NOMO-1 (cell line): Measurements from ENCODE around the gene GLT6D1.

Source experiments
- DNase-seq, 2 experiments: peaks; one replicate each; lab custom pipeline; 2025; ENCODE audit not compliant: unreplicated experiment in 2 of 2; lab: John Stamatoyannopoulos, UW

GLT6D1 gene

DNA sequence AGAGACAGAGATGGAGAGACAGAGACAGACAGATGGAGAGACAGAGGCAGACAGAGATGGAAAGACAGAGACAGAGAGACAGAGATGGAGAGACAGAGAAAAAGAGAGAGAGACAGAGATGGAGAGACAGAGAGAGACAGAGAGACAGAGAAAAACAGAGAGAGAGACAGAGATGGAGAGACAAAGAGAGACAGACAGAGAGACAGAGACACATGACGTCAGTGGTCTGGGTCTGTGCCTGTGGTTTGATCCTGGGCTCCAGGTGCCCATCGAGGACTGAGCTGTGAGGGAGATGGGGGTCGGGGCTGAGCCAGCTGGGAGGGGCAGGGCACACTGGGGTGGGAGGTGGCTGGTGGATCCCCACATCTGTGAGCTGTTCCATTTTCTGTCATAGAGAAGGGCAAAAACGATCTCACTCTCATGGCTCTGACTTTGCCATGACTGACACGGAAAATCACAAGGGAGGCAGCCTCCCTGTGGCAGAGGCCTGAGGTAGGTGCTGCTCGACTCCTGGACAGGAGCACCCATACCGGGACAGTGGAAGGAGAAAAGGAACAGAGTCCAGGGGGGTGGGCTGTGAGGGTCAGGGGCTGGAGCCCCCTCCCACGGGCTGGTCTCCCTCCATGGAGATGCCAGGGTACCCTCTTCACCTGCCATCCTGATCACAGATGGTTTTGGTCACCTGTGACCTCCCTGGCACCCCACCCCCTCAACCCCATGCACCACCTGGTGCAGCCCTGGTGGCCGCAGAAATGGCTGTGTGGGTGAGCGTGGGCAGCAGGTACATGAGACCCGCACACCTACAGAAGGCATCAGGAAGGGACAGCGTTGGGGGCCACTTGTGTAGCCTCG is 28.8 kb downstream of the GLT6D1 start:
- no peak for DNase-seq

DNA sequence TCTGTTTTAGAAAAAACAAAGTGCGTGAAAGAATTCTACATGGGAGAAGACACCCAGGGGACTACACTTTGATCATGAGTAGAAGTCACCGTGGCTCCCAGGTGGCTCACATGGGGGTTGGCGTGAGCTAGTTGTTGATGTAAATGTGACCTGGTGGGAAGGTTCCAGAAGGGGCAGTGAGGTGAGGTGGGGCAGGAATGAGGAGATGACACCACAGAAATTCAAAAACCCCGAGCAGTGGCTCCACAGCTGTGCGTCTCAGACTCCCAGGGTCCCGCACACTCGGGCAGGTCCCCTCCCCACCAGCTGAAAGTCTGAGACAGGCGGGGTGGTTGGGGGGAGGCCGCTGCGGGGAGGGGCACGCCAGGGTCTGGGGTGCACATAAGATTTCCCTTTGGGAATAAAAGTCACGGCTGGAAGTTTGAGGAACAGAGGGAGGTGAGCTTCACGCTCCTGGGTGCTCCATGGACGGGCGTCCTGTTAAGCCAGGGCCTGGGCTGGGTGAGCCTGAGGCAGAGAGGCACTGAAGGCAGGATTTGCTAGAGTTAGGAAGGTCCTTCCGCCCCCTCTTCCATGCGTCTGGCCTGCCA is 29.9 kb downstream of the GLT6D1 start:
- no peak for DNase-seq

DNA sequence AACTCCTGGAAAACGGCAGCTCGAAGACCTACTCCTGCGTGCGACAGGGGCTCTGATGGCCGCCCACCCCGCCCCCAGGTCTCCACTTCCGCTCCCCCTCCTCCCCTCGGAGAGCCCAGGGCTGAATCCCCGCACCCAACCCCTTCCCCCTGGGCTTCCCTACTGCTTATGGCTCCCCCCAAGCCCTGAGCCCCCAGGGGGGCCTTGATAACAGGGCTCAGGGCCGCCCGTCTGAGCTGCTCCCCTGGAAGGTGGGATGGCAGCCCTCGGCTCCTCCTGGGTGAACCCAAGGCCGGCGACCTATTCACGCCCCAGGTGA is 30.4 kb downstream of the GLT6D1 start:
- DNase-seq = no peak

DNA sequence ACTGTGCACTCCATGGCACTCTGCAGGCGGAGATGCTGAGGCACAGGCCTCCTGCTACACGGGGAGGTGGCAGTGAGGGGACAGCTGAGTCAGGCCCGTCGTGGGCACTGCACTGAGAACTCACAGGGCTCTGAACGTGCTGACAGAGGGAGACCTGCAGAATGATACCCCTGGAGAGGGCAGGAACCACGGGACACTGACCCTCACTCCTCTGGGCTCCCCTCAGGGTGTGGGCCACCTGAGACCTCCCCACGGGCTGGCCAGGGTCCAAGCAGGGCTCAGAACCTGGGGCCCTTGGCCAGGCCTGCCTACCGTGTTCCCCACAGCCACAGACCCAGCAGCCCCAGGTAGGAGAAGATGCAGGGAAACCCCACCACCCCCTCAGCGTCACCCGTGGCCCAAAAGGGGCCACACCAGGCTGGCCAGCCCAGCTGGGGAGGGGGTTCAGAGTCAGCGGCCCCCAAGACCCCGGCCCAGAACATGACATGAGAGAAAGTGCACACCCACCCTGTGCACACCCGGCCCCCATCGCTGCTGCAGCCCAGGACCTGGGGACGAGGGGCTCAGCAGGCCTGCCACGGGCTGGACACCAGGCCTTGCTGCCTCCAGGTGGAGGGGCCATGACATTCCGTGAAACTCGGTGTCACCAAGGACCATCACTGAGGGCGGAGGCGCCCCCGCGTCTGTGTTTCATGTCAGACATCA is 30.9 kb downstream of the GLT6D1 start:
- DNase-seq = no peak

DNA sequence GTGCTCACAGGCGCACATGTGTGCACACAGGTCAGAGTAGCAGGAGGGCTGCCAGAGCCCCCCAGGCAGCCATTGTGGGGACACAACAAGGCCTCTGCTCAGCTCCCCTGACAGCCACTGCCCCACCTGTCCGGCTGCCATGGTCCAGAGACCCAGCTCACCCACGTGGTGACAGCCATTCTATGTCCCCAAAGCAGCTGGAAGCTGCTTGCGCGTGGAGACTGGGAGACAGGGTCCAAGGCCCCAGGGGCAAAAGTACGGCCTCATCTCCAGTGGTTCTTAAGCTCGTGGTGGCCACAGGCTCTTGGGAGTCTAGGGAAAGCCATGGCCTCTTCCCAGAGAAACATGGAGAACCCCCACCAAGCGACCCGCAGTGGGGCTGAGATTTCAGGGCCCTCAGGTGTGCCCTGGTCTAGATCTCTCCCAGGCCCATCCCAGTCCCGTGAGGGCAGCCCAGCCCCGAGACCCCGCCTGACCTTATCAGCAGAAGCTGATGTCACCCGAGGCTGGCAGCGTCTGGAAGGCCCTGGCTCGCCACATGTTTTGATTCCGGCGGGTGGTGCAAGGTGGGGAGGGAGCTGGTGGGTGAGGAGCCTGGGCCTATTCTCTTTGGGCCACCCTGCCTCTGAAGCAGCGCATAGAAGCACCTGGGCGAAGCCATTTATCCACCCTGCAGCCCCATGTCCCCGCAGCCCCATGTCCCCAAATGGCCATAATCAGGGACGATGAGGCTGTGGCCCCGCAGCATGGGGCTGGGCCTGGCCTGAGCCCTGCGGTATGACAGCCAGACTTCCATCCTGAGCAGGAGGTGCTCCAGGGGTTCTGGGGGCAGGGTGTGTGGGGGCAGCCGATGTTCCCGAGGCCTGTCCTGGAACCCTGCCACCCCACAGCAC is 31.7 kb downstream of the GLT6D1 start:
- DNase-seq = no peak

DNA sequence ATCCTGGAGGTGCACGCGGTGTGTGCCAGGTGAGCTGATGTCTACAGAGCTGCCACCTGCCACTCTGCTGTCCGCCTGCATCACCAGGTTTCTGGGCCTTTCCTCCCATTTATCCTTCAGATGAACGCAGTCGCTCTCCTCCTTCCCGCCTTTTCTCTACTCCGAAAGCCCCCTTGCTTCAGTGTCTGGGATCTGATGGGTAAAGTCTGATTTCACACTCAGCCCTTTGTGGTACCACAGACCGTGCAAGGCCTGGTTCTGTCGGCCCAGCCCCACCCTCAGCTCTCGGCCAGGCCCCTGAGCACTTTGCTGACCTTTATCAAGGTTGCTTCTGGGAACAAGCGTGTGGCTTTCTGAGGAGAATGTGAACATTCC is 32.5 kb downstream of the GLT6D1 start:
- no peak for DNase-seq

DNA sequence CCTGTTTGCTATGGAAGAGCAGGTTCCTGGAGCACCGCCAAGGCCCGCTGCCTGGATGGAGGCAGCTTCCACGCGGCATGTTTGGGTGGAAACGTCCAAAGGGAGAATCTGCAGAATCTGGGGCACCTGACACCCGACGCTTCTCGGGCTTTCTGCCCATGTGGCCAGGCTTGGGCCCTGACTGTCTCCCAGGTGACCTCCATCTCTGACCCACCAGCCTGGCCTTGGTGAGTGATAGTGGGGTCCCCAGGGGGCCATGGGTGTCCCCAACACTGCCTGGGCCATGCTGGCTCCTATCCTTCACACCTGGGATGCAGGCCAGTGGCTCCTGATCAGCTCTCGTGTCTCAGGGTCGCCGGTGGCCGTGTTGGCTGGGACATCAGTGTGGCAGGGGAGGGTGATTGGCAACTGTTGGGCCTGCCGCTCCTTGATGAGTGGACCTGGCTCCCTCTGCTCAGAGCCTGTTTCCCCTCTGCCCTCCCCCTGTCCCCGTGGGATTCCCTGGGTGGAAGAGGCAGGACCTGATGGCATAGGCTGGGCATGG is 34.0 kb downstream of the GLT6D1 start:
- DNase-seq = no peak

DNA sequence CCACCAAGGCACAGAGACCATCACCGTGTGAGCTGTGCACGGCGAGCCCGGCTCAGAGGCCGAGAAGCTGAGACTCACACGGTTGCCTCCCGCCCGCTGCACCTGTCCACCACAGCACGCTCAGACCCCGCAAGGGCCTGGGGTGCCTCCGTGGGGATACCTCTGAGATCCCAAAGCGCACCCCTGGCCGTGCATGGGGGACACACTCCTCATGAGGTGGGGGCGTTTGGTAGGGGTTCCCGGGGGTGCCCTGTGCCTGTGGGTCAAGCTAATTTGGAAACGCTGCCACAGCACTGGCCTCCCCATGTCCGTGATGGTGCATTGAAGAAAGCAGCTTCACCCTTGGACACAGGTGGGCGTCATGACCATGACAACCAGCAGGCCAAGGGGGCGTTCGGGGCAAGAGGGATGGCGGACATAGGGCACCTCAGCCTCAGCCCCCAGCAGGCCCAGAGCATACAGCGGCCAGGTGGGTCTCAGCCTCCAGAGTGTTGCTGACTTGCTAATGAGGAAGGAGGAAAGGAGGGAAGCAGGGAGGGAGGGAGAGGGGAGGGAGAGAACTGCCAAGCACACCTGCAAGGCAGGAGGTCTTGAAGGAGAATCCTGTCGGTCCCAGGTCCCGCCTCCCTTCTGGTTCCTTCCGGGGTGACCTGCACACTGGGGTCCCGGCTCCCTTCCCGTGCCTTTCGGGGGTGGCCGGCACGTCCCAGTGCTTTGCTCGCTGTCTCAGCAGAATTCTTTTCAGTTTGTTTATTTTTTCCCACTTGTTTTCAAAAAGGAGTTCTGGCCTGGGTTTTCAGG is 34.7 kb downstream of the GLT6D1 start:
- DNase-seq = no peak

DNA sequence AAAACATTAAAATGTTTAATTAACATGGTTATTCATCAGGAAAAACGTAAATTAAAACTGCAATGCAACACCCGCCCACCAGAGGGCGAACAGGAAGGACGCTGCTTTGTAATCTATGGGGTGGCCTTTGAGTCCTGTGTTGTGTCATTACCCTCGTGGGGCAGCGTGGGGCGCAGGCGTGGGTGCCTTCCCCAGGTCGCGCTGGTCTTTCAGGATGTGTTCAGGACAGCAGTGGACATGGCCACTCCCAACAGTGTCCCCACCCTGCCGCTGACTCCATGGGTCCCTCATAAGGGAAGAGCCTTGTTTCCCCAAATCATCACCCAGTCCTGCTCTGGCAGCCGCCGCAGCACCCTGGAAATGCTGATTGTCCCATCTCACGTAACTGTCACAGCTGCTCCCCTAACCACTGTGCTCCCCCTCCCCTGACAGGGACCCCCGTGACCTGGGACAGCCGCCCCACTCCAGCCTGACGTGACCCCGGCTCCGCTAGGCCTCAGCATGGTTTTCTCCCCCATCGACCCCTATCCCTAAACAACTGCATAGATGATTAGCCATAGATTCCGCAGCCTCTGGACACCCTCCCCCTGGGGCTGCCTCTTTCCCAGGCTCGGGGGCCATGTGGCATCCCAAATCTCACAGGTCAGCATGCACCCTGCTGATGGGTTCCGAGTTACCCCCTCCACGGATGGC is 36.4 kb downstream of the GLT6D1 start:
- DNase-seq = peak; percentile 25 to 44

DNA sequence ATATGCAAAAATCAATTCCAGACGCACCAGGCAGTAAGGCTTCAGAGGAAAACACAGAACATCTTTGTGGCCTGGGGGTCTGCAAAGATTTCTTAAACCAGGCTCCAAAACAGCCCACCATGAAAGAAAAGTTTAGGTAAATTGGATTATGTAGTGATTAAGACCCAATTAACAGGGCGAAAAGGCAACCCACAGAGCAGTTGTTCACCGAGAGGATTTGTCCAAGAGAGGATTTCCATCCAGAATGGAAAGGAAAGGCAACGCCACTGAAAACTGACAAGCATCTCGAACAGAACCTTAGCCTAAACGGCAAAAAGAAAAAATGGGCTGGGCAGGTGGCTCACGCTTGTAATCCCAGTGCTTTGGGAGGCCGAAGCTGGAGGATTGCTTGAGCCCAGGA is 37.4 kb downstream of the GLT6D1 start:
- DNase-seq = no peak

DNA sequence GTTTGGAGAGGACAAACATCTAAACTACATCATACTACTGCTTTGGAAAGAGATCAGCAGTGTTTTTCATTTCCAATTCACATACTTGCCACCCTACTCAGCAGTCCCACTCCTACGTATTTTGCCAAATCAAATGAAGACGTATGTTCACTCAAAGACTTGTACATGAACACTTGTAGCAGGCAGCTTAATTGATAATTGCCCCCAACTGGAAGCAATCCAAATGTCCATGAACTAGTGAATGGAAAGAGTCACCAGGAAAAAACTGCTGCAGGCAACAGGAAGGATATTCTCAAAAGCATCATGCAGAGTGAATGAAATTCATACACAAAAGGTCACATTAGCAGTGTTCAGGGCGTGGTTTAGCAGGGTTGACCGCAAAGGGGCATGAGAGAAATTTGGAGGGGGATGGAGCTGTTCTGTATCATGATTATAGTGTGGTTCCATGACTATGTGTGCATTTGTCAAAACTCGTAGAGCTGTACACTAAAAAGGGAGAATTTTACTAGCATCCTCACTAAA is 39.0 kb downstream of the GLT6D1 start:
- no peak for DNase-seq

DNA sequence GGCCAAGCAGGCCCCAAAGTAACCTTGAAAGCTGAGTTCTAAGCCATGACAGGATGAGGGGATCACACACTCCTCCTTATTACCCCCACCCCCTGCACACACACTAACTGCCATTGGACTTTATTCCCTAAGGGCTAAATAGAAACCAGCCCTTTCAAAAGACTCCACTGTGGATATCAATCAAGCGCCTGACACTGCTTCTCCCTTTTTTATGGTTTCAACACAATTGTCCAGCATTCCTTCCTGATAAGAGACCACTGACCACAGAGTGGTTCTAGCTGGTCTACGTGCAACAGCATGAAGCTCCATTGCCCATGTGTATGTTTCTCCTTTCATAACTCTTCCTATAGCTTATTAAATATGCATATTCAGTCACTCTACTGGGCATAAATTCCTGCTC is 43.1 kb downstream of the GLT6D1 start:
- DNase-seq = no peak

DNA sequence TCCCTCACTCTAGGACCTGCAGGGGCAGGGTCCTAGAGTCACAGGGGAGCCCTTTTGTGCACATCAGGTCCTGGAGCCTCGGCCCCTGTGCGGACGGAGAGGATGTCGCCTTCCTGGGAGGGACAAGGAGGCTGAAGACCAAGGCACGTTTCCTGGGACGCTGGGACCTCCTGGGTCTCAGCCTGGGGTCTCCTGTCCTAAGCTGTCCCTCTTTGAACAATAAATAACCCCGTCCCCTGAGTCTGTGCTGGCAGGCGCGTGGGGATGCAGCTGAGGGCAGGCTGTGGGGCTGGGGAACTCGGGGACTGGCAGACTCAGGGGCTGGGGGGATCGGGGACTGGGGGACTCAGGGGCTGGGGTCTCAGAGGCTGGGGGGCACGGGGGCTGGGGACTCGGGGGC is 46.7 kb downstream of the GLT6D1 start:
- no peak for DNase-seq

DNA sequence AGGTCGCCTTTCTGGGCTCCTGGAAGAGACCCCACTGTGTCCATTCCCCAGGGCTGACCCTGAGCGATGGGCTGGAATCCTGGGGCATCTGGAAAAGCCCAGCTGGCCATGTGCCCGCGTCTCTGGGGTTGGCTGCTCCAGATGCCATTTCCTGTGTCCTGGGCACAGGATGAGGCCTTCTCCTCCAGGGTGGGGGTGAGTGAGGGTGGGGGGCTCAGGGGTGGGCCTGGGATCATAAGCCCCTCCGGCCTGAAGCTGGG is 47.1 kb downstream of the GLT6D1 start:
- no peak for DNase-seq

DNA sequence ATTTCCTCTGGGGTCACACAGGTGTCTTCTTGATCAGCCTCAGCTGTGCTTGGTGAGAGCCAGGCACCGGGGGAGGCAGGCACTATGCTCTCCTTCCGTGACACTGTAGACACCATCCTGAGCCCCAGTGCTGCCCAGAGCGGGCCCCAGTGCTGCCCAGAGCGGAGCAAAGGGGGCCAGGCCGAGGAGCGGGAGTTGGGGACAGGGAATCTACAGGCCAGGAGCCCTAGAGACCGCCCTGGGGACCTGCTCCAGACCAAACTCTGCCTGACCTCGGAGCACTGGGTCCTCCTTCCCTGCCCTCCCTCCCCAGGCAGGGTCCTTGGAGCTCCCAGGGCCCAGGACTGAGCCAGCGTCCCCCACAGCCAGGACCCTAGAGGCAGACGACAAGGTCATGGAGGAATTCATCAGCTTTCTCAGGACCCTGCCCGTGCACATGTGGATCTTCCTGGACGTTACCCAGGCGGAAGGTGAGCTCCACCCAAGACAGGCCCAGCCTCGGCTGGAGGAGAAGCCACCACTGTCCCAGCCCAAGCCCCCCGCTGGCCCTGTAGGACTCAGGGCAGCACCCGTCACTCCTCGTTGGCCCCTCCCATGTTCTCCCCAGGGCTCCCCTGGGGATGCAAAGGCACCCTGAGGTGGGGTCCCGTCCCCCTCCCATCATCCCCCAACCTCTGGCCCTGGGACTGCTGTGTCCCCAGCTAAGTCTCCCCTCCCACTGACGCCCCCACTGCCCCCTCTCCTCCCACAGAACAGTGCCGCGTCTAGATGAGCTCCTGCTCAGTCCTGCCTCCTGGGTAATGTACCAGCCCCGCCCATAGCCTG is 47.6 kb downstream of the GLT6D1 start:
- no peak for DNase-seq

DNA sequence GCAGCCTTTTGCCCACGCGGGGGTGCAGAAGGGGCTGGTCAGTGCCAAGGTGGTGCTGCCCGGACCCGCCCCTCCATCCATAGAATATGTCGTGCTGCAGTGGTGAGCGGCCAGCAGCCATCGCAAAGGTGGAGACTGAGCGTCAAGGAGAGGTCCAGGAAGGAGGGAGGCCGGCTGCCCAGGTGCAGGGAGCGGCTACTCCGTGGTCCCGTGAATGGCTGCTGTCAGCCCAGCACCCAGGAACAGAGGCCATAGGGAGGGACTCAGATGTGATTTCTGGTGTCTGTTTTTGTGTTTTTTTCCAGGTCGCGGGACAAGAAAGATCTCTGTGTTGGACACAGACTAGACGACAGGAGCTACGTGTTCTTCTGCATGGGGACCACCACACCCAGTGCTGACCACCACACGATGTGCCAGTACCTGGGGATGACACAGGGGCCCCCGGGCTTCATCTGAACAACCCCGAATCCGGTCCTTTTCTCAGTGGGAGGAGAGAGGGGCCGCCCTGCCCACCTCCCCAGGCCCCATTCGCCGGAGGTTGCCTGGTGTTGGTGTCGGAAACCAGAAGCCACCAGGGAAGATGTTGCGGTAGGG is 48.8 kb downstream of the GLT6D1 start:
- no peak for DNase-seq

DNA sequence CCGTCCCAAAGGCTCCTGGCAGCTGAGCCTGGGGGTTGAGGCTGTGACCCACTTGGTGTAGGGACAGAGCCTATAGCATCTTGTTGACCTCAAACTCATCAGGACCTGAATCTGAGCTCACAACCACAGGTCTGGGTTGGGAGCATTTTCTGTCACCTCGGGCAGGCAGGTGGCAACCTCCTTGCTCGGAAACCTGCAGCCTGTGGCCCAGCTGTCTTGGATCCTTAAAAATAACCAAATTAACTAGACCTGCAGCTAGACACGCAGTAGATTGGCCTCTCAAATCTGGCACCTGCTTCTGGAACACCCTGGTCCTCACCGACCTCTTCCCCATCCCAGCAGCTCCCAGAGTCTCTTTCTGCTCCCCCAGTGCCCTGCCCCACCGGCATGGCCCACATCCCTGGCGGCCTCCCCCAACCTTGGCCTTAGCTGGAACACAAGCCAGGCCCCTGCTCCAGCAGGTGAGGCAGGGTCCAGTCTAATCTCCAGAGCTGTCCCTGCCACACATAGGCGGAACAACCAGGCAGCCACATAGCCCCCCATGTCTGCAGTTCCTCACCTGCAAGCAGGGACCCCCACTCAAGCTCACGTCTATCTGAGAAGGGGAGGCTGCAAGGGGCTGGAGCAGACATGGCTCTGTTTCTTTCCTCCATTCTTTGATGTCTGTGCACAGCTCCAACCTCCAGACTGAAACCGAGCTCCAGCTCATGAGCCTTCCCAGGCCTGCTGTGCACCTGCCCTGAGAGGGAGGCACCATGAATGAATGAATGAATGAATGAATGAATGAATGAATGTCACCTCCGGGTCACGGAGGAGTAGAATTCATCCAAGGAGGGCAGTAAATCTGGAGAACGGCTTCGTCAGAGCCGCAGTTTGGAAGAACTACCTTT is 49.5 kb downstream of the GLT6D1 start:
- DNase-seq = no peak
